HEK293 (cell line): ENCODE data around the gene HOXA3.

Source experiments
- ATF2 ChIP-seq: fragments of 450-650 bp; formaldehyde crosslinking; IDR thresholded peaks from 2 replicates; pipeline ENCODE4 v1.5.1; 2016; ENCODE audit warnings: missing biosample characterization, missing genetic modification characterization, low read depth
- BCL11B ChIP-seq: fragments of 450-650 bp; formaldehyde crosslinking; IDR thresholded peaks from 2 replicates; pipeline ENCODE4 v1.5.1; 2016; ENCODE audit warnings: low read depth, missing biosample characterization, missing genetic modification characterization
- GLIS1 ChIP-seq: fragments of 450-650 bp; formaldehyde crosslinking; IDR thresholded peaks from 2 replicates; pipeline ENCODE4 v1.5.1; 2016; ENCODE audit warnings: missing biosample characterization, missing genetic modification characterization
- REPIN1 ChIP-seq: fragments of 450-650 bp; formaldehyde crosslinking; IDR thresholded peaks from 2 replicates; pipeline ENCODE4 v1.5.1; 2017; ENCODE audit warnings: missing biosample characterization, missing genetic modification characterization, low read depth
- SETDB1 ChIP-seq: IDR thresholded peaks from one replicate; pipeline ENCODE4 v1.6.1; 2017; ENCODE audit warnings: mild to moderate bottlenecking, low read length, moderate library complexity, mixed read lengths; ENCODE audit not compliant: insufficient read length
- TSHZ1 ChIP-seq: fragments of 450-650 bp; formaldehyde crosslinking; IDR thresholded peaks from 2 replicates; pipeline ENCODE4 v1.5.1; 2016; ENCODE audit warnings: missing biosample characterization, missing genetic modification characterization, borderline replicate concordance
- YY1 ChIP-seq: fragments of 450-650 bp; formaldehyde crosslinking; IDR thresholded peaks from 2 replicates; pipeline ENCODE4 v1.5.1; 2018; ENCODE audit warnings: missing biosample characterization, missing genetic modification characterization
- ZBTB44 ChIP-seq: fragments of 450-650 bp; IDR thresholded peaks from 2 replicates; pipeline ENCODE4 v1.5.1; 2018; ENCODE audit warnings: missing biosample characterization, mild to moderate bottlenecking, missing genetic modification characterization
- ZFP3 ChIP-seq: fragments of 450-650 bp; formaldehyde crosslinking; IDR thresholded peaks from 2 replicates; pipeline ENCODE4 v1.5.1; 2016; ENCODE audit warnings: low read depth, missing biosample characterization, missing genetic modification characterization
- ZFP37 ChIP-seq: fragments of 450-650 bp; formaldehyde crosslinking; IDR thresholded peaks from 2 replicates; pipeline ENCODE4 v1.5.1; 2016; ENCODE audit warnings: missing biosample characterization, missing genetic modification characterization
- ZNF132 ChIP-seq: fragments of 450-650 bp; formaldehyde crosslinking; IDR thresholded peaks from 2 replicates; pipeline ENCODE4 v1.5.1; 2017; ENCODE audit warnings: missing biosample characterization, missing genetic modification characterization, borderline replicate concordance
- ZNF19 ChIP-seq: fragments of 450-650 bp; formaldehyde crosslinking; IDR thresholded peaks from 2 replicates; pipeline ENCODE4; 2016; ENCODE audit warnings: missing biosample characterization, missing genetic modification characterization, low read depth
- ZNF2 ChIP-seq: fragments of 450-650 bp; formaldehyde crosslinking; IDR thresholded peaks from 2 replicates; pipeline ENCODE4 v1.5.1; 2016; ENCODE audit warnings: missing biosample characterization, missing genetic modification characterization
- ZNF248 ChIP-seq: fragments of 450-650 bp; formaldehyde crosslinking; IDR thresholded peaks from 2 replicates; pipeline ENCODE4 v1.5.1; 2017; ENCODE audit warnings: missing biosample characterization, missing genetic modification characterization
- ZNF266 ChIP-seq: fragments of 450-650 bp; formaldehyde crosslinking; IDR thresholded peaks from 2 replicates; pipeline ENCODE4 v1.5.1; 2016; ENCODE audit warnings: missing biosample characterization, missing genetic modification characterization, low read depth
- ZNF366 ChIP-seq: fragments of 450-650 bp; formaldehyde crosslinking; conservative IDR thresholded peaks from 2 replicates; pipeline ENCODE4 v1.5.1; 2016; ENCODE audit warnings: missing biosample characterization, missing genetic modification characterization
- ZNF37A ChIP-seq: fragments of 450-650 bp; IDR thresholded peaks from 2 replicates; pipeline ENCODE4 v1.5.1; 2018; ENCODE audit warnings: missing biosample characterization, missing genetic modification characterization
- ZNF391 ChIP-seq: fragments of 450-650 bp; formaldehyde crosslinking; IDR thresholded peaks from 2 replicates; pipeline ENCODE4 v1.5.1; 2016; ENCODE audit warnings: low read depth, missing biosample characterization, missing genetic modification characterization, borderline replicate concordance
- ZNF394 ChIP-seq: fragments of 450-650 bp; formaldehyde crosslinking; IDR thresholded peaks from 2 replicates; pipeline ENCODE4 v1.5.1; 2016; ENCODE audit warnings: missing biosample characterization, missing genetic modification characterization, mild to moderate bottlenecking, moderate library complexity, borderline replicate concordance
- ZNF398 ChIP-seq: fragments of 450-650 bp; formaldehyde crosslinking; IDR thresholded peaks from 2 replicates; pipeline ENCODE4 v1.5.1; 2017; ENCODE audit warnings: missing biosample characterization, missing genetic modification characterization
- ZNF426 ChIP-seq: fragments of 450-650 bp; formaldehyde crosslinking; IDR thresholded peaks from 2 replicates; pipeline ENCODE4 v1.5.1; 2017; ENCODE audit warnings: missing biosample characterization, missing genetic modification characterization, mild to moderate bottlenecking, inconsistent platforms, moderate library complexity
- ZNF48 ChIP-seq: fragments of 450-650 bp; formaldehyde crosslinking; IDR thresholded peaks from 2 replicates; pipeline ENCODE4 v1.5.1; 2016; ENCODE audit warnings: missing biosample characterization, missing genetic modification characterization
- ZNF501 ChIP-seq: fragments of 450-650 bp; formaldehyde crosslinking; IDR thresholded peaks from 2 replicates; pipeline ENCODE4 v1.5.1; 2016; ENCODE audit warnings: missing biosample characterization, missing genetic modification characterization
- ZNF514 ChIP-seq: fragments of 450-650 bp; formaldehyde crosslinking; IDR thresholded peaks from 2 replicates; pipeline ENCODE4 v1.5.1; 2016; ENCODE audit warnings: missing biosample characterization, missing genetic modification characterization
- ZNF521 ChIP-seq: fragments of 450-650 bp; formaldehyde crosslinking; IDR thresholded peaks from 2 replicates; pipeline ENCODE4 v1.5.1; 2017; ENCODE audit warnings: missing biosample characterization, mild to moderate bottlenecking, missing genetic modification characterization
- ZNF544 ChIP-seq: fragments of 450-650 bp; formaldehyde crosslinking; IDR thresholded peaks from 2 replicates; pipeline ENCODE4 v1.5.0; 2017; ENCODE audit warnings: missing biosample characterization, missing genetic modification characterization
- ZNF555 ChIP-seq: fragments of 450-650 bp; formaldehyde crosslinking; conservative IDR thresholded peaks from 2 replicates; pipeline ENCODE4 v1.5.1; 2017; ENCODE audit warnings: missing biosample characterization, mild to moderate bottlenecking, missing genetic modification characterization, inconsistent platforms
- ZNF585B ChIP-seq: fragments of 450-650 bp; formaldehyde crosslinking; IDR thresholded peaks from 2 replicates; pipeline ENCODE4 v1.5.1; 2016; ENCODE audit warnings: missing biosample characterization, missing genetic modification characterization
- ZNF768 ChIP-seq: fragments of 450-650 bp; formaldehyde crosslinking; IDR thresholded peaks from 2 replicates; pipeline ENCODE4 v1.5.1; 2018; ENCODE audit warnings: missing biosample characterization, mild to moderate bottlenecking, missing genetic modification characterization
- ZNF792 ChIP-seq: fragments of 450-650 bp; formaldehyde crosslinking; IDR thresholded peaks from 2 replicates; pipeline ENCODE4 v1.5.1; 2016; ENCODE audit warnings: missing biosample characterization, missing genetic modification characterization
- ZNF843 ChIP-seq: fragments of 450-650 bp; formaldehyde crosslinking; IDR thresholded peaks from 2 replicates; pipeline ENCODE4 v1.5.1; 2016; ENCODE audit warnings: missing biosample characterization, missing genetic modification characterization
- ZSCAN23 ChIP-seq: fragments of 450-650 bp; formaldehyde crosslinking; IDR thresholded peaks from 2 replicates; pipeline ENCODE4 v1.5.1; 2016; ENCODE audit warnings: missing biosample characterization, missing genetic modification characterization

The HOXA3 gene

GRCh38 chr7:27199849-27200760, 47.7 kb upstream of the HOXA3 start, which contains the start of gene HOXA13 (continued):
- no peak for TF ChIP-seq ZNF585B
- TF ChIP-seq ZNF391 (tag by site-specific recombination) = no peak
- TF ChIP-seq ZFP3 (tag by site-specific recombination) = no peak
- TF ChIP-seq ZNF521 (tag by site-specific recombination) = no peak
- no peak for TF ChIP-seq ZNF394
- TF ChIP-seq SETDB1 = no peak
- TF ChIP-seq GLIS1 = 0 out of 2 replicates have a peak, but pooled peaks have one; percentile 8
- no peak for TF ChIP-seq ZNF19
- TF ChIP-seq ZNF37A (tag by site-specific recombination) = no peak
- TF ChIP-seq ZNF768 (tag by site-specific recombination) = no peak
- TF ChIP-seq ZNF2 (tag by site-specific recombination) = no peak
- TF ChIP-seq ZNF555 (tag by site-specific recombination) = no peak
- TF ChIP-seq ZNF426 (tag by site-specific recombination) = no peak
- TF ChIP-seq ZNF501 (tag by site-specific recombination) = peak; percentile 40; the same call in 1 of the 2 replicates
- no peak for TF ChIP-seq REPIN1
- peak; percentile 74 for TF ChIP-seq ZNF398 (tag by site-specific recombination)
- TF ChIP-seq ZNF366 = peak; percentile 59; the same call in 1 of the 2 replicates
- TF ChIP-seq ZNF514 (tag by site-specific recombination) = no peak
- no peak for TF ChIP-seq ZNF792 (tag by site-specific recombination)
- TF ChIP-seq ZBTB44 (tag by site-specific recombination) = peak; percentile 50; the same call in 1 of the 2 replicates
- no peak for TF ChIP-seq ATF2 (tag by site-specific recombination)
- no peak for TF ChIP-seq TSHZ1 (tag by site-specific recombination)
- TF ChIP-seq ZNF266 (tag by site-specific recombination) = no peak; the same call in 1 of the 2 replicates
- no peak for TF ChIP-seq ZNF248 (tag by site-specific recombination)
- no peak for TF ChIP-seq ZNF544
- TF ChIP-seq ZNF843 = no peak
- TF ChIP-seq ZSCAN23 = no peak
- no peak for TF ChIP-seq BCL11B (tag by site-specific recombination)
- TF ChIP-seq YY1 = no peak
- 0 out of 2 replicates have a peak, but pooled peaks have one; percentile 30 for TF ChIP-seq ZFP37
- no peak for TF ChIP-seq ZNF132
- TF ChIP-seq ZNF48 (tag by site-specific recombination) = no peak
